HG02610 (cell line): ENCODE measurements around the gene NTM.
"Not testable (repeated sequence)": the region's sequence is repeated elsewhere in the genome, so short reads cannot be mapped to it uniquely, and the experiment has no call there.

Experiments used
- ATAC-seq: cut with Tn5 transposase; IDR thresholded peaks from one replicate; pipeline ENCODE4 v1.9.1; 2021; ENCODE audit warnings: mild to moderate bottlenecking, moderate library complexity; ENCODE audit not compliant: unreplicated experiment

NTM gene

GRCh38 chr11:132052342-132052741 is 681.9 kb downstream of the NTM start:
- ATAC-seq, result no peak

DNA sequence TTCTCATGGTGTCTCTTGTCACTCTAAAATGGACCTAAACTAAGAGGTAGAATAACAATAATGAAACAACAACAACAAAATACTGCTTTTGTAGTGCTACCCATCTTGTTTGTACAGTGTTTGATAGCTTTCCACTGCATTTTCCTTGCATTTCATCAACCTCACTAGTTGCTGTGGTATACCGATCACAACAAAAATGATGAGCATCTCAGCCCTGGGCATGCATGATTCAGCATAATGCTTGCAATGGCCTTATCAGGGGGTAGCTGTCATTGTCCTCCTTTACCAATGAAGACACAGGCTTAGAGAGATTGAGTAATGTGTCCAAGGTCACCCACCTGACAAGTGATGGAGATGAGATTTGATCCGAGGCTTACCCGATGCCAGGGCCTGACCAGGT is 682.5 kb downstream of the NTM start:
- ATAC-seq, result no peak

GRCh38 chr11:132054822-132055221 is 684.4 kb downstream of the NTM start:
- no peak for ATAC-seq

DNA sequence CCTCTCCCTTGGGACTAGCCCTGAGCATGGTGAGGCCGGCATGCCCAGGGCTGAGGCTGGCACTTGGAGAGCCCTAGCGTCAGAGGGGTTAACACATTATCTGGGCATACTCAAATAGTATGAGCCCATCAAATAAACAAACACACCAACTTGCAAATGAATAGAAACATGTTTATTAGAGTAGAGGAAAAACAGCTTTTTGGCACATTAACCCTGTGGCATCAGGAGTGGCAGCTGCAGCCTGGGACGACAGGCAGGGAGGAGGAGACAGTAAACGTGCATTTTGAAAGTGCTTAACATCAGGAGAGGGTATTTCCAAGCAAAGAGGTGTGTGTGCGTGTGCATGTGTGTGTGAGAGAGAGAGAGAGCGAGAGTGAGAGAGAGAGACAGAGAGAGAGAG is 684.9 kb downstream of the NTM start:
- no peak for ATAC-seq

DNA sequence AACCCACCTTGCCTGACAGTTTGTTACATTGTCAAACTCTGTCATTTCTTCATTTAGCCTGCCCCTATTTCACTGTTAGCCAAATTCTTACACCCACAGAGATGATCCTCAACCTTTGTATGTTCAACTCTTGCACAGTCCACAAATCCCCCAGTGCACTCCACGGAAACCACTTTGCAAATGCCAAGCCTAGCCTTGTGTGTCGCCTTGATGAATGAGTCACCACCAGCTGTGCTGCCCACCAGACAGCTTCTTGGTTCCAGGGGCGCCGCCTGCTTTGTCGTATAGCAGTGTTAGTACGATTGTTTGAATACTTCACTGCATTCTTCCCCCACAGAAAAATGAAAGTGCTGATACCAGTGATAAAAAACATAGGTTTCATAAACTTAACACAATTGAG is 686.3 kb downstream of the NTM start:
- no peak for ATAC-seq

- ATAC-seq, result no peak
These were observed 686.9 kb downstream of the NTM start for GRCh38 chr11:132057266-132057665.

GRCh38 chr11:132058211-132058772 is 687.9 kb downstream of the NTM start:
- no peak for ATAC-seq

- no peak for ATAC-seq
These were observed 690.2 kb downstream of the NTM start for GRCh38 chr11:132060567-132060966.

DNA sequence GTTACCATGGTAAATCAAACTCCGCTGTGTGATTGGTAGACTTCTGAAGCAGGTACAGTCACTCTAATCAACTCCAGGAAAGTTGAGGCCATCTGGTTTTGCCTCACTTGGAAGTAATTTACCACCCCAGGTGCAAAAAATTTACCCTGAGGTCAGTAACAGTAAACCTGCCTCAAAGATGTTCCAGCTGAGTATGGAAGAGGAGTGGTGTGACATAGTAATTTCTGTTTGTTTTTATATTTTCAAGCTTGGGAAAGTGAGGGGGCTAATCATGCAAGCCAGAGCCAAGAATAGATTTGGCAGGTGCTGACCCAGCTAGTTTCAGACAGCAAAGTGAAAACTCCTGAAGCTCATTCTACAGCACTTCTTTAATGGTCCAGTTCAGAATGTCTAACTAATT is 691.6 kb downstream of the NTM start:
- no peak for ATAC-seq

- ATAC-seq, result no peak
These were observed 692.1 kb downstream of the NTM start for GRCh38 chr11:132062541-132062940.

GRCh38 chr11:132064987-132065620 is 694.7 kb downstream of the NTM start:
- ATAC-seq, result no peak

GRCh38 chr11:132068556-132068955 is 698.1 kb downstream of the NTM start:
- no peak for ATAC-seq

DNA sequence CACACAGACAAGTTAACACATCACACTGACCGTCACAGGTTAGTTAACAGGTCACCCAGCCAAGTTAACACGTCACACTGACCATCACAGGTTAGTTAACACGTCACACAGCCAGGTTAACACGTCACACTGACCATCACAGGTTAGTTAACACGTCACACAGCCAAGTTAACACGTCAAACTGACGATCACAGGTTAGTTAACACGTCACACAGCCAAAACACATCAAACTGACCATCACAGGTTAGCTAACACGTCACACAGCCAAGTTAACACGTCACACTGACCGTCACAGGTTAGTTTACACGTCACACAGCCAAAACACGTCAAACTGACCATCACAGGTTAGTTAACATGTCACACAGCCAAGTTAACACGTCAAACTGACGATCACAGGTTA is 699.2 kb downstream of the NTM start:
- not testable (repeated sequence) for ATAC-seq

GRCh38 chr11:132070907-132071306 is 700.5 kb downstream of the NTM start:
- not testable (repeated sequence) for ATAC-seq

DNA sequence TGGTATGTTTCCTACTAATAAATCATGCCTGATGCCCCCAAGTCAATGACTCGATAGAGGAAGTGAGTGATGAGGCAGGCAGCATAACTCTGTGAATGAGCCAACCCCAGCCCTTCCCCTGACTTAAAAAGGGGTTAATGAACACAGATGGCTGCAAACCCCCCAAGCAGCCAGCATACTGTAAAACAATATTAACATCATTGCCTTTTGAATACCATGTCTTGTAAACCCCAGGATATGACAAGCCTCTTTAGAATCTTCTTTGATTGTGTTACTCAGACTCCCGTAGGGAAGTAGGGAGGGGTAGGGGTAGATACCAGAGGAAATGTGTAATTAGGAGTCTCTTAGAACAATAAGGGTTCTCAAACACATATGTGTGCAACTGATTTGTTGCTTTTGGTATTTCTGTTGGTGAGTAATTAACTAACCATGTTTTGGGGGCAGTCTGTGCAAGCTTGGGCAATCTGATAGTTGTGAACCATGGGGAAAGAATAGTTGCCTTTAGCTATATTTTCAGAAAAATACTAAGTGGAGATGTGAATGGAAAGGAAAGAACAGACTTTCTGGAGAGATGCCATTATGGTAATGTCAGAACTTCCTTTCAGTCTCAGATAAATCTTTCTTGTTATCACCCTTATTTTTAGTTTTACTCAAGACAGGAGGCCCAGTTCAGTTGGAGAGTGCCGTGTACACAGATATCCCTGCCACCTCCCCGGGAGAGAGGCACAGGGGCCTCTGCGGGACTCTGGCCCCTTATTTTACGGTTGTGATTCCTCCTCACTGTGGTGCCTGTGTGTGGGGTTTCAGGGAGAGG is 701.8 kb downstream of the NTM start:
- ATAC-seq, result no peak

DNA sequence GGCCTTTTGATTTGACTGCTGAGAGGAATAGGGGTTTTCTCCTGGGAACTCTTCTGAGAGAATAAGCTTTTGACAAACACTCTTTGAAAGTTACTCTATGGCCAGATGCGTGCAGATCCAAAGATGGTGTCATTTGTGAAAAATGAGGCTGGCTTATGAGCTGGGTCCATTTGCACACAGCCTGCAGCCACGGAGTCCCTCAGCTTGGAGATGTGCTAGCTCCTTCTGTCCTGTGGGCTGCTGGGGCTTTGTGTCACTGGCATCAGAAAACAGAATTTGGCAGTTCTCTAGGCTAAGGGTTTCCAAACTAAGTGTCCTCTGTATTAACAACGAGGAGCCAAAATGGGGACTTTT is 702.4 kb downstream of the NTM start:
- ATAC-seq, result no peak

DNA sequence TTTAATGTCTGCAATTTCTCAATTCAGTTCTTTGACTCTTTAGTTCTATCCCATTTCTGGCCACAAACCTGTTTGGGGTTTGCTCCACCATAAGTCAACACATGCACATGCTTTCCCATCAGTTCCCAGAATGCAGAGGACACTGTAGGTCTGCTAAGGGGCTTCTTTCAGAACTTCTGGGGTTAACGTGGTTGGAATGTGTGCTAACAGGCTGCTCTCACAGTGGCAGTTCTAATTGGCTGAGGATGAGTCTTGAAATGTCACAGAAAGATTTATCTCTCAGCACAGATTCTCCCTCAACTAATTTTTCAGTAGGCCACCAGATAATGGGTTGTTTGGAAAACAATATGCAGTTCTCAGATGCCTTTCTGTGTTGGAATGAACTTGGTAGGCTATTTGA is 703.4 kb downstream of the NTM start:
- ATAC-seq, result no peak

DNA sequence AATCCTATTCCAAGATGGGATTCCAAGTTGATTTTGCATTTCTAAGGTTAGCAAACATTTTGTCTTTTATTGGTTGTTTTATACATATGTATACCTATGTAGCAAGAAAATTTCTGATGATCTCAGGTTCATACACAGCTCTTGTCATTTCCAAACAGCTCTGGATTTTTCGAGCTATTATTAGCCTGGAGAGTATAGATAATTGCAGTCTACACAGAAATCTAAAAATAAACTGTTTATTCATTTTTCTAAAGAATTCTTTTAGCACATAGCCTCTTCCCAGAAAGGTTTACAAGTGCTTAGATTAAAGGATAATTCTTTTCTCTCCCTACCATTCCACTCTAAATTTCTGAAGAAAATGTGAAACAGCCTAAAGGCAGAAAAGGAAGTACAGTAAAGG is 705.0 kb downstream of the NTM start:
- ATAC-seq, result no peak

DNA sequence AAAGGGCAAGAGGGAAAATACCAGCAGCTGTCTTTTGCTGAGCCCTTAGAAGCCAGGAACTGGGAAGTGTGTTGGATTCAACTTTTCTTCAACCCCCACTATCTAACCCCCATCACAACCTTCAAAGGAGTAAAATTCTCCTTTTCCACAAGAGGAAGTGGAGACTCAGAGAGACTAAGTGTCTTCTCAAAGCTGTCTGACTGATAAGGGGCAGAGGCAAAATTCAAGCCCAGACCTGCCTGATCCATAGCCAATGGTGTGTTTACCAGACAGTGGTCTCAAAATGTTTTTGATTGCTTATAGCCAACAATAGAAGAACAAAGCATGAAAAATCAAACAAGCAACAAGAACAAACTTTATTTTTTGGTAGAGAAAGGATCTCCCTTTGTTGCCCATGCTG is 707.0 kb downstream of the NTM start:
- no peak for ATAC-seq

- ATAC-seq, result no peak
These were observed 708.1 kb downstream of the NTM start for GRCh38 chr11:132078264-132079076.

DNA sequence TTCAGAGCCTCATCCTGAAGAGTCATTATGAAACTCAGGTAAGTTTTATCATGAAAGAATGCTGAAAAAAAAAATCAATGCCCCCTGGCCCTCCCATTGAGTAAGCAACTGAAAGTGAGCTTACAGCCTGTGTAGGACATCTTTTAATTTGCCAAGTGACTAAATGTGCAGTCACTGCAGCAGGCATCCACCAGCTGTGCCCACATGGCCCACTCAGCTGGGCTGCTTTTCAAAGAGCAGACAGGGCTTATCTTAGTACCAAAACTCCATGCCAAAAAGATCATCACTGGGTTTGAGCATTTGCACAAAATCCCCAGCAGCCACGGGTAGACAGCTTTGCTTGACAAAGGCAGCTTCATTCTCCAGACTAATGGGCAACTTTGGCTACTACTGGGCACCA is 709.7 kb downstream of the NTM start:
- ATAC-seq, result no peak

DNA sequence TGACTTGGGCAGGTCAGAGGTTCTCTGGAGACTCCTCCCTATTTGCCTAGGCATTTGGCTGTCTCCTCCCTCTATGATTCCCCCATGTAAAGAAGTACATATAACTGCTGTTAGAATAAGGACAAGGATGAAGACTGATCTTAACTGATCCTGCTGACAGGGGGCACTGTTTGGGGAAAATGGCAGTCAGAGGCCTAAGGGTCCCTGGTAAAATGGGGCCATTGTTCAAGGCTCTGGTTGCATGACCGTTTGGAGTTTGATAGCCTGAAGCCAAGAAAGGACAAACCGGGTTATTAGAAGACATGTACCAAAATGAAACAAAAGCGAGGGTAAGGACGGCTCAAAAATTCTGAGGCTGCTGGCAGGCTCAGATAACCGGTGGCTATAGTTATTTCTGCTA is 712.2 kb downstream of the NTM start:
- ATAC-seq, result no peak
